HEK293 (cell line): ENCODE results near the gene ERH.

Source experiments
- TRIM28 ChIP-seq: IDR thresholded peaks from 2 replicates; pipeline ENCODE4 v1.6.1; 2011; ENCODE audit warnings: low read length, control low read depth, borderline replicate concordance
- ZNF214 ChIP-seq: fragments of 450-650 bp; formaldehyde crosslinking; IDR thresholded peaks from 2 replicates; pipeline ENCODE4 v1.5.1; 2017; ENCODE audit warnings: missing biosample characterization, mild to moderate bottlenecking, missing genetic modification characterization, borderline replicate concordance
- ZNF239 ChIP-seq: fragments of 450-650 bp; formaldehyde crosslinking; IDR thresholded peaks from 2 replicates; pipeline ENCODE4 v1.5.1; 2016; ENCODE audit warnings: missing biosample characterization, missing genetic modification characterization
- ZNF274 ChIP-seq, 2 experiments: fragments of 200-500 bp in 1 of 2; fragments of 450-650 bp in 1 of 2; sonication (Bioruptor generic) in 1 of 2; formaldehyde crosslinking in 1 of 2; IDR thresholded peaks; 2 replicates each; pipeline versions ENCODE4 v1.5.1 to v1.6.1; 2014 to 2016; ENCODE audit warnings: borderline replicate concordance in 1 of 2, inconsistent platforms in 1 of 2, low read length in 1 of 2, missing biosample characterization in 1 of 2, missing genetic modification characterization in 1 of 2
- ZNF391 ChIP-seq: fragments of 450-650 bp; formaldehyde crosslinking; IDR thresholded peaks from 2 replicates; pipeline ENCODE4 v1.5.1; 2016; ENCODE audit warnings: low read depth, missing biosample characterization, missing genetic modification characterization, borderline replicate concordance
- ZNF629 ChIP-seq: fragments of 450-650 bp; formaldehyde crosslinking; IDR thresholded peaks from 2 replicates; pipeline ENCODE4 v1.5.1; 2017; ENCODE audit warnings: missing biosample characterization, missing genetic modification characterization
- ZNF785 ChIP-seq: fragments of 450-650 bp; formaldehyde crosslinking; IDR thresholded peaks from 2 replicates; pipeline ENCODE4 v1.5.1; 2016; ENCODE audit warnings: missing biosample characterization, missing genetic modification characterization
- TF ChIP-seq, protein P1 (sequence below): fragments of 450-650 bp; formaldehyde crosslinking; IDR thresholded peaks from 2 replicates; pipeline ENCODE4 v1.5.1; 2016; ENCODE audit warnings: missing biosample characterization, missing genetic modification characterization
- TF ChIP-seq, protein P2 (sequence below): fragments of 450-650 bp; formaldehyde crosslinking; IDR thresholded peaks from 2 replicates; pipeline ENCODE4 v1.5.1; 2017; ENCODE audit warnings: missing biosample characterization, missing genetic modification characterization
- TF ChIP-seq, protein P3 (sequence below): fragments of 450-650 bp; formaldehyde crosslinking; IDR thresholded peaks from 2 replicates; pipeline ENCODE4 v1.5.1; 2016; ENCODE audit warnings: missing biosample characterization, missing genetic modification characterization

DNA sequence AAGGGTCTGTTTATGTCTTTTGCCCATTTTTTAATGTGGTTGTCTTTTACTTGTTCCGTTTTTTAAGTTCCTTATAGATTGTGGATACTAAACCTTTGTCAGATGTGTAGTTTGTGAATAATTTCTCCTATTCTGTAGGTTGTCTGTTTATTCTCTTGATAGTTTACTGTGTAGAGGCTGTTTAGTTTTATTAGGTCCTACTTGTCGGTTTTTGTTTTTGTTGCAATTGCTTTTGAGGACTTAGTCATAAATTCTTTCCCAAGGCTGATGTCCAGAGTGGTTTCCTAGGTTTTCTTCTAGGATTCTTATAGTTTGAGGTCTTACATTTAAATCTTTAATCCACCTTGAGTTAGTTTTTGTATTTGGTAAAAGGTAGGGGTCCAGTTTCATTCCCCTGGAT lies 34.3 kb upstream of the ERH start:
- TF ChIP-seq, protein P1, sequence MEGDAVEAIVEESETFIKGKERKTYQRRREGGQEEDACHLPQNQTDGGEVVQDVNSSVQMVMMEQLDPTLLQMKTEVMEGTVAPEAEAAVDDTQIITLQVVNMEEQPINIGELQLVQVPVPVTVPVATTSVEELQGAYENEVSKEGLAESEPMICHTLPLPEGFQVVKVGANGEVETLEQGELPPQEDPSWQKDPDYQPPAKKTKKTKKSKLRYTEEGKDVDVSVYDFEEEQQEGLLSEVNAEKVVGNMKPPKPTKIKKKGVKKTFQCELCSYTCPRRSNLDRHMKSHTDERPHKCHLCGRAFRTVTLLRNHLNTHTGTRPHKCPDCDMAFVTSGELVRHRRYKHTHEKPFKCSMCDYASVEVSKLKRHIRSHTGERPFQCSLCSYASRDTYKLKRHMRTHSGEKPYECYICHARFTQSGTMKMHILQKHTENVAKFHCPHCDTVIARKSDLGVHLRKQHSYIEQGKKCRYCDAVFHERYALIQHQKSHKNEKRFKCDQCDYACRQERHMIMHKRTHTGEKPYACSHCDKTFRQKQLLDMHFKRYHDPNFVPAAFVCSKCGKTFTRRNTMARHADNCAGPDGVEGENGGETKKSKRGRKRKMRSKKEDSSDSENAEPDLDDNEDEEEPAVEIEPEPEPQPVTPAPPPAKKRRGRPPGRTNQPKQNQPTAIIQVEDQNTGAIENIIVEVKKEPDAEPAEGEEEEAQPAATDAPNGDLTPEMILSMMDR, result no peak
- TF ChIP-seq, protein P2, sequence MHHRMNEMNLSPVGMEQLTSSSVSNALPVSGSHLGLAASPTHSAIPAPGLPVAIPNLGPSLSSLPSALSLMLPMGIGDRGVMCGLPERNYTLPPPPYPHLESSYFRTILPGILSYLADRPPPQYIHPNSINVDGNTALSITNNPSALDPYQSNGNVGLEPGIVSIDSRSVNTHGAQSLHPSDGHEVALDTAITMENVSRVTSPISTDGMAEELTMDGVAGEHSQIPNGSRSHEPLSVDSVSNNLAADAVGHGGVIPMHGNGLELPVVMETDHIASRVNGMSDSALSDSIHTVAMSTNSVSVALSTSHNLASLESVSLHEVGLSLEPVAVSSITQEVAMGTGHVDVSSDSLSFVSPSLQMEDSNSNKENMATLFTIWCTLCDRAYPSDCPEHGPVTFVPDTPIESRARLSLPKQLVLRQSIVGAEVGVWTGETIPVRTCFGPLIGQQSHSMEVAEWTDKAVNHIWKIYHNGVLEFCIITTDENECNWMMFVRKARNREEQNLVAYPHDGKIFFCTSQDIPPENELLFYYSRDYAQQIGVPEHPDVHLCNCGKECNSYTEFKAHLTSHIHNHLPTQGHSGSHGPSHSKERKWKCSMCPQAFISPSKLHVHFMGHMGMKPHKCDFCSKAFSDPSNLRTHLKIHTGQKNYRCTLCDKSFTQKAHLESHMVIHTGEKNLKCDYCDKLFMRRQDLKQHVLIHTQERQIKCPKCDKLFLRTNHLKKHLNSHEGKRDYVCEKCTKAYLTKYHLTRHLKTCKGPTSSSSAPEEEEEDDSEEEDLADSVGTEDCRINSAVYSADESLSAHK (tag by site-specific recombination), result no peak
- TF ChIP-seq ZNF785 (no peak), ZNF239 (no peak), TRIM28 (no peak), ZNF629 (no peak), ZNF274 (IDR thresholded peaks at IDR 0.05; ENCODE audit: low read length) (no peak), ZNF274 (tag by site-specific recombination; IDR thresholded peaks at IDR 0.05; ENCODE audit: borderline replicate concordance) (no peak), ZNF214 (tag by site-specific recombination) (no peak), ZNF391 (tag by site-specific recombination) (no peak)
- TF ChIP-seq, protein P3, sequence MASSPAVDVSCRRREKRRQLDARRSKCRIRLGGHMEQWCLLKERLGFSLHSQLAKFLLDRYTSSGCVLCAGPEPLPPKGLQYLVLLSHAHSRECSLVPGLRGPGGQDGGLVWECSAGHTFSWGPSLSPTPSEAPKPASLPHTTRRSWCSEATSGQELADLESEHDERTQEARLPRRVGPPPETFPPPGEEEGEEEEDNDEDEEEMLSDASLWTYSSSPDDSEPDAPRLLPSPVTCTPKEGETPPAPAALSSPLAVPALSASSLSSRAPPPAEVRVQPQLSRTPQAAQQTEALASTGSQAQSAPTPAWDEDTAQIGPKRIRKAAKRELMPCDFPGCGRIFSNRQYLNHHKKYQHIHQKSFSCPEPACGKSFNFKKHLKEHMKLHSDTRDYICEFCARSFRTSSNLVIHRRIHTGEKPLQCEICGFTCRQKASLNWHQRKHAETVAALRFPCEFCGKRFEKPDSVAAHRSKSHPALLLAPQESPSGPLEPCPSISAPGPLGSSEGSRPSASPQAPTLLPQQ, result no peak
